ENCODE data around the gene CAMK2D. TPM values are rescaled to one million over a fixed set of nuclear protein-coding genes. Genes with fewer than 3 reads are reported as not detected.

Gene CAMK2D
- total RNA-seq, 1 donor from 2014 or later = 46.1 TPM

DNA sequence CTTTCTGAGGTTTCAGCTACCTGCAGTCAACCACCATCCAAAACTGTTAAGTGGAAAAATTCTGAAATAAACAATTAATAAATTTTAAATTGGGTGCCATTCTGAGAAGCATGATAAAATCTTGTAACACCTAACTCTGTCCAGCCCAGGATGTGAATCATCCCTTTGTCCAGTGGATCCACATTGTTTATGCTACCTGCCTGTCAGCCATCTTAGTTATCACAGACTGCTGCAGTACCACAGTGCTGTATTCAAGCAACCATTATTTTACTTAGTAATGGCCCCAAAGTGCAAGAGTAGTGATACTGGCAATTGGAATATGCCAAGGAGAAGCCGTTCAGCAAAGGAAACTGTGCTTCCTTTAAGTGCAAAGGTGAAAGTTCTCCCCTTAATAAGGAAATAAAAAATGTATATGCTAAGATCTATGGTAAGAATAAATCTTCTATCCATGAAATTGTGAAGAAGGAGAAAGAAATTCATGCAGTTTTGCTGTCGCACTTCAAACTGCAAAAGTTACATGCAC lies 20.6 kb downstream of the CAMK2D start:
- Histone ChIP-seq H3K36me3 (no peaks in the 10 kb centered on the region), H3K27ac (no peak overlapping the region), H3K4me3 (no peak overlapping the region), H3K9me3 (no peaks in the 10 kb centered on the region), H3K27me3 (no peaks in the 10 kb centered on the region), H3K4me1 (no peaks in the 10 kb centered on the region)
- TF ChIP-seq, protein P1, sequence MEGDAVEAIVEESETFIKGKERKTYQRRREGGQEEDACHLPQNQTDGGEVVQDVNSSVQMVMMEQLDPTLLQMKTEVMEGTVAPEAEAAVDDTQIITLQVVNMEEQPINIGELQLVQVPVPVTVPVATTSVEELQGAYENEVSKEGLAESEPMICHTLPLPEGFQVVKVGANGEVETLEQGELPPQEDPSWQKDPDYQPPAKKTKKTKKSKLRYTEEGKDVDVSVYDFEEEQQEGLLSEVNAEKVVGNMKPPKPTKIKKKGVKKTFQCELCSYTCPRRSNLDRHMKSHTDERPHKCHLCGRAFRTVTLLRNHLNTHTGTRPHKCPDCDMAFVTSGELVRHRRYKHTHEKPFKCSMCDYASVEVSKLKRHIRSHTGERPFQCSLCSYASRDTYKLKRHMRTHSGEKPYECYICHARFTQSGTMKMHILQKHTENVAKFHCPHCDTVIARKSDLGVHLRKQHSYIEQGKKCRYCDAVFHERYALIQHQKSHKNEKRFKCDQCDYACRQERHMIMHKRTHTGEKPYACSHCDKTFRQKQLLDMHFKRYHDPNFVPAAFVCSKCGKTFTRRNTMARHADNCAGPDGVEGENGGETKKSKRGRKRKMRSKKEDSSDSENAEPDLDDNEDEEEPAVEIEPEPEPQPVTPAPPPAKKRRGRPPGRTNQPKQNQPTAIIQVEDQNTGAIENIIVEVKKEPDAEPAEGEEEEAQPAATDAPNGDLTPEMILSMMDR (IDR thresholded peaks at IDR 0.05) = no peak
- ATAC-seq (no peak), DNase-seq (no peak)
- intact Hi-C loops (cut with DNase I) = no loop called here

DNA sequence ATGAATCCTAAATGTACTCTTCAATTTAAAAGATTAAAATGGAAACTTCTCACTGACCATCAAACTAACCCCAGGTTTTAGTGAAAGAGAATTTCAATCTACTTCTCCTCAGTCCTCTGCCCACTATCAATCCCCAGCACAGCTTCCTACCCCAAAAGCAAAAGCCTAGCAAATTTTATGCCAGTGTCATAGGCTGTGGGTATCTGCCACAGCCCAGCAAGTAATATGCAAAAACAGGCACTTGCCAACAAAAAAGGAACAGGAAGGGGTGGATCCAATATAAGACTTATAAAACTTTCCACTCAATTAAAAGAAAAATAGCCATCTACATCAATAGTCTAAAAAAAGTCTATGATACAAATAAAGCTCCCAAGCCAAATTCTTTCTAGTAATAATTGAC lies 22.3 kb downstream of the CAMK2D start:
- DNase-seq (no peak), ATAC-seq (peak; percentile 39)
- Histone ChIP-seq H3K36me3 (no peaks in the 10 kb centered on the region), H3K4me3 (no peak overlapping the region), H3K27me3 (no peaks in the 10 kb centered on the region), H3K4me1 (no peaks in the 10 kb centered on the region), H3K27ac (no peak overlapping the region), H3K9me3 (no peaks in the 10 kb centered on the region)
- TF ChIP-seq, protein P1 (IDR thresholded peaks at IDR 0.05) = no peak
- intact Hi-C loops (cut with DNase I) = no loop called here

DNA sequence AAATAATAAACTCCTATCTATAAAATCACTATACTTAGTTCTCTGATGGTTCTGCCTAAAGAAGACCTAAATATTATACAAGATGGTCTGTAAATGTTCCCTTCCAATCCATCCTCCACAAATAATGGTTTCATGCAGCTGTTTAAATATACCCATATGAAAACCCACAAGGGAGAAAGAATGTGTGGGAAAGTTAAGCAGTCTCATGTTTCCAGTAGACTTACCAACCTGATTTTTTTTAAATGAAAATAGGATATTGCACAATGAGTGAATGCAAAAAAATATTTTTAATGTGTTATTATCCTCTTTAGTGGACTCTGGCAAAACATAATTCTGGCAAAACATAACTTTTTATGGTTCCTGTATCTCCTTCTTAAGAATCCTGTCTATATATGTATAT lies 23.3 kb downstream of the CAMK2D start:
- no peak overlapping the region for H3K4me3 ChIP-seq
- no peaks in the 10 kb centered on the region for H3K27me3 ChIP-seq
- ATAC-seq (no peak), DNase-seq (no peak)
- H3K9me3 ChIP-seq = no peaks in the 10 kb centered on the region
- no peaks in the 10 kb centered on the region for H3K36me3 ChIP-seq
- intact Hi-C loops (cut with DNase I) = no loop called here
- no peak overlapping the region for H3K27ac ChIP-seq
- TF ChIP-seq, protein P1 (IDR thresholded peaks at IDR 0.05) = no peak
- no peaks in the 10 kb centered on the region for H3K4me1 ChIP-seq

DNA sequence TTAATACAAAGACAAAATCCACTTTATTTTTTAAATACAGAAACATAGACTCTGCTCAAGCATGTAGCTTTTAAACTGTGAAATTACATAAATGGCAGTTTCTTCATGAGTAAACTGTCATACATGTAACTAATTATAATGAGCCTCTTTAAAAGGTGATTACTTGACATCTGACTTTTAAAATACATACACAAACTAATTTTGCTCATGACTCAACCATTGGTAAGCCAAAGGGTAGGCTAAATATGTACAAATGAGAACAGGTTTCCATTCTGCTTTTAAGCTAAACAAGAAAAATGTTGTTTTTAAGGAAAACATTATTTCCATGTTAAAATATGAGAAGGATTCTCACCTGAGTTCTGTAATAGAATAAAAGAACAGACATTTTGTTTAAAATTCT lies 27.9 kb downstream of the CAMK2D start:
- no peak overlapping the region for H3K27ac ChIP-seq
- no peaks in the 10 kb centered on the region for H3K27me3 ChIP-seq
- ATAC-seq = no peak
- H3K4me3 ChIP-seq = no peak overlapping the region
- H3K36me3 ChIP-seq = no peaks in the 10 kb centered on the region
- TF ChIP-seq, protein P1 (IDR thresholded peaks at IDR 0.05) = no peak
- DNase-seq = no peak
- H3K4me1 ChIP-seq = no peaks in the 10 kb centered on the region
- H3K9me3 ChIP-seq = no peaks in the 10 kb centered on the region
- intact Hi-C loops (cut with DNase I) = no loop called here

DNA sequence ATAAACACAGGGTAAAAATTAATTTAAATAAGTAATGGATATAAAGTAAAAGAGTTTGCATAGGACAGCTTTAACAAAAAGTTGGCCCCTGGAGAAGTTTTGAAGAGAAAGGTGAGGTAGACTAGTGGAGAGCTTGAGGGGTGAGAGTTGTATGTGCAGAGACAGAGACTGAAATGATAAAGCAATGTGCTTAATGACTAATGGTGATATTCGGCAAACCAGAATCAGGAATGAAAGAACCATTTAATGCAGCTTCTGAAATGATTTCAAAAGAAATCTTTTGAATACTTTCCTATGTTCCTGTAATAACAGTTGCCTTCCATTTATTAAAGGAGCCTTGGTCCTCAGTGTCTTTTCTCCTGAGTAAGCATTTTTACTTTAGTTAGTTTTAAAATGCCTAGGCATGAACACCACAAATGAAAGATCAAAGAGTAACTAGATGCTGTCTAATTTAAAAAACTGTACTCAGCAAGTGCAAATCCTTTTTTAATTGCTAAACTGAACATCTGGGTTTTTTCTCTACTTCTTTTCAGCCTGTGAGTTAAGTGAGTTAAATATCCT lies 28.5 kb downstream of the CAMK2D start:
- Histone ChIP-seq H3K4me3 (no peak overlapping the region), H3K27ac (no peak overlapping the region), H3K36me3 (no peaks in the 10 kb centered on the region), H3K9me3 (no peaks in the 10 kb centered on the region), H3K4me1 (no peaks in the 10 kb centered on the region), H3K27me3 (no peaks in the 10 kb centered on the region)
- TF ChIP-seq, protein P1 (IDR thresholded peaks at IDR 0.05) = no peak
- DNase-seq (no peak), ATAC-seq (no peak)
- intact Hi-C loops (cut with DNase I) = no loop called here
